GM21723 (cell line): ENCODE data around the gene CDRT15.
"Not testable (repeated sequence)": the region's sequence is repeated elsewhere in the genome, so short reads cannot be mapped to it uniquely, and the experiment has no call there.

Experiments
- ATAC-seq: cut with Tn5 transposase; IDR thresholded peaks from one replicate; pipeline ENCODE4 v1.9.1; 2021; ENCODE audit warnings: mild to moderate bottlenecking, moderate library complexity; ENCODE audit not compliant: unreplicated experiment

The CDRT15 gene

DNA sequence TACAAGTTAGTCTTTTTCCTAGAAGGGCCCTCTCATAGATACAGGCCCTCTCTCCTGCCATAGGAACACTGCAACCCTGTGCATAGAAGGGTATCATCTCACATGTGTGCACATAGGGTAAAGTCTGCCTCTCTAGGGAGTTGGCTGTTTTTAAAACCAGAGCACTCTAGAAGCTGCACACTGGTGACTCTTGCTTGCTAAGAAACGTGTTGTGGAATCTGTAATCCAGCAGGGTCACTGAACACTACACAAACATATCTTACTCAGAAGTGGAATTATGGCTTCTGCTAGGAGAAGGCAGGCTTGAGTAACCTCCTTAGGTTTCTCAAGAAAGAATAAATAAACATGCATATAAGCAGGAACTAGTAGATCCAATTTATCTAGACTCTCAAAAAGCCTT is 45.9 kb downstream of the CDRT15 start:
- not testable (repeated sequence) for ATAC-seq

DNA sequence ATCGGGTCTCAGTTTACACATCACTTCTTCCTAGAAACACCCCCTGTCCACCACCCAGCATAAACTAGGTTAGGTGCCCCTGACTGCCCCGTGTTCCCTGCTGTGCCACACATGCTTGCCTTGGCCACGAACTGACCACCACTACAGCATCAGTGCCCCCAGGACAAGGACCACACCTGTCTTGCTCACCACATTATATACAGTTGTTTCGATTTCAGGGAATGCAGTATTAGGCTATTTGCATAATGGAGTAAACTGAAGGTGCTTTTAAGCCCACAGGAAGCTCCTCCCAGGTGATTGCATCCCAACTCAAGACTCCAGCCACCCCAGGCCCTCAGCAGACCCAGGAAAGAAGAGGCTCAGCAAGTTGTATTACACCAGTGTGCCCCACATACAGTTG is 50.2 kb downstream of the CDRT15 start:
- ATAC-seq: not testable (repeated sequence)
